H1 (cell line): Measurements from ENCODE around the gene FAM149A. TPM values are rescaled to one million over a fixed set of nuclear protein-coding genes. Genes with fewer than 3 reads are reported as not detected.
A peak's percentile ranks its signal among the peaks of the same experiment; 100 is the strongest.

Experiments
- CTCF ChIA-PET: fragments of 300-600 bp; sonication (Branson Sonifier 250); formaldehyde crosslinking; loops from one replicate; lab custom pipeline; 2021; ENCODE audit not compliant: partially characterized antibody; lab: Charles Lee
- POLR2A ChIA-PET: fragments of 300-600 bp; sonication (Branson Sonifier 250); formaldehyde crosslinking; loops from one replicate; lab custom pipeline; 2021; ENCODE audit warnings: inconsistent platforms; ENCODE audit not compliant: partially characterized antibody; lab: Charles Lee
- DNase-seq, 2 experiments: peaks; one replicate each; pipeline versions ENCODE4 v3.0.0 to v3.0.0-alpha.2; 2010 to 2022; ENCODE audit warnings: low spot score in 2 of 2, low read depth in 1 of 2, mixed read lengths in 1 of 2
- FAIRE-seq: peaks from 2 replicates; lab custom pipeline; 2011; peaks lifted over from hg19 to GRCh38; lab: Jason Lieb, UNC
- H2AFZ ChIP-seq: 2 replicates; pipeline ENCODE4 v1.8.1; 2012; ENCODE audit warnings: low read length, inconsistent platforms
- H2AK5ac ChIP-seq: 2 replicates; pipeline ENCODE4 v1.6.1; 2013; ENCODE audit warnings: low read depth, low read length
- H2BK120ac ChIP-seq: replicated peaks from 2 replicates; pipeline ENCODE3; 2013; ENCODE audit warnings: low read depth, low read length, inconsistent platforms
- H2BK12ac ChIP-seq: 2 replicates; pipeline ENCODE4 v1.6.1; 2013; ENCODE audit warnings: low read depth, low read length
- H2BK15ac ChIP-seq: 2 replicates; pipeline ENCODE4 v1.6.1; 2013; ENCODE audit warnings: low read length
- H2BK20ac ChIP-seq: 2 replicates; pipeline ENCODE4 v1.6.1; 2013; ENCODE audit warnings: low read length
- H2BK5ac ChIP-seq: 2 replicates; pipeline ENCODE4 v1.6.1; 2013; ENCODE audit warnings: low read depth, low read length
- H3K14ac ChIP-seq: 2 replicates; pipeline ENCODE4 v1.6.1; 2013; ENCODE audit warnings: inconsistent platforms; ENCODE audit not compliant: insufficient read length
- H3K18ac ChIP-seq: 2 replicates; pipeline ENCODE4 v1.6.1; 2013; ENCODE audit warnings: low read length; ENCODE audit errors: extremely low read depth
- H3K23ac ChIP-seq: 2 replicates; pipeline ENCODE4 v1.6.1; 2013; ENCODE audit warnings: inconsistent platforms; ENCODE audit not compliant: insufficient read length
- H3K23me2 ChIP-seq: 2 replicates; pipeline ENCODE4 v1.6.1; 2013; ENCODE audit warnings: low read depth, low read length
- H3K27ac ChIP-seq: 2 replicates; pipeline ENCODE4 v1.6.1; 2011; ENCODE audit warnings: low read depth, low read length, inconsistent platforms
- H3K27me3 ChIP-seq, 4 experiments: replicated peaks in 1 of 4; 1 replicate in 1 of 4; 2 replicates in 3 of 4; pipeline versions ENCODE4 v1.6.1 to v1.8.1; 2011 to 2013; ENCODE audit warnings: low read length in 3 of 4, mild to moderate bottlenecking in 3 of 4, inconsistent platforms in 2 of 4, mixed read lengths in 2 of 4, moderate library complexity in 1 of 4; ENCODE audit not compliant: control insufficient read depth in 3 of 4, insufficient read depth in 3 of 4; ENCODE audit errors: extremely low read depth in 1 of 4
- H3K36me3 ChIP-seq, 4 experiments: 2 replicates each; pipeline versions ENCODE4 v1.6.1 to v1.8.1; 2011 to 2013; ENCODE audit warnings: mild to moderate bottlenecking in 4 of 4, low read length in 3 of 4, moderate library complexity in 2 of 4, control low read depth in 1 of 4, inconsistent platforms in 1 of 4; ENCODE audit not compliant: insufficient read depth in 4 of 4, control insufficient read depth in 2 of 4
- H3K4ac ChIP-seq: replicated peaks from 2 replicates; pipeline ENCODE3; 2013; ENCODE audit warnings: low read length, low read depth, mixed read lengths, inconsistent platforms; ENCODE audit not compliant: insufficient read length
- H3K4me1 ChIP-seq, 4 experiments: replicated peaks in 1 of 4; 1 replicate in 1 of 4; 2 replicates in 3 of 4; pipeline versions ENCODE4 v1.6.1 to v1.8.1; 2011 to 2013; ENCODE audit warnings: low read length in 3 of 4, inconsistent platforms in 2 of 4, mixed read lengths in 1 of 4; ENCODE audit not compliant: insufficient read depth in 4 of 4, control insufficient read depth in 3 of 4
- H3K4me2 ChIP-seq, 2 experiments: 2 replicates each; pipeline versions ENCODE4 v1.6.1 to v1.8.1; 2011 to 2013; ENCODE audit warnings: low read depth in 2 of 2, low read length in 2 of 2, control low read depth in 1 of 2, inconsistent platforms in 1 of 2, mild to moderate bottlenecking in 1 of 2; ENCODE audit not compliant: insufficient read depth in 1 of 2
- H3K4me3 ChIP-seq, 4 experiments: fragments of 200-600, 300-600 bp in 1 of 4; sonication (generic), shearing (Covaris generic), sonication (Bioruptor Twin) in 1 of 4; 2 replicates each; pipeline versions ENCODE4 v1.5.1 to v1.8.1; 2011 to 2016; ENCODE audit warnings: low read length in 4 of 4, low read depth in 3 of 4, control low read depth in 2 of 4, inconsistent platforms in 2 of 4, mild to moderate bottlenecking in 2 of 4, mixed read lengths in 1 of 4, moderate library complexity in 1 of 4; ENCODE audit not compliant: insufficient read depth in 2 of 4; ENCODE audit errors: extremely low read depth in 1 of 4
- H3K56ac ChIP-seq: replicated peaks from 2 replicates; pipeline ENCODE3; 2013; ENCODE audit warnings: low read depth, mild to moderate bottlenecking, mixed read lengths, low read length, inconsistent platforms; ENCODE audit not compliant: insufficient read length
- H3K79me1 ChIP-seq: 2 replicates; pipeline ENCODE4 v1.6.1; 2013; ENCODE audit warnings: low read depth, low read length, control low read depth
- H3K79me2 ChIP-seq, 2 experiments: 2 replicates each; pipeline versions ENCODE4 v1.6.1 to v1.8.1; 2012 to 2013; ENCODE audit warnings: low read length in 2 of 2, mild to moderate bottlenecking in 2 of 2, inconsistent platforms in 1 of 2; ENCODE audit not compliant: insufficient read depth in 2 of 2, control insufficient read depth in 1 of 2
- H3K9ac ChIP-seq, 4 experiments: replicated peaks in 1 of 4; 1 replicate in 1 of 4; 2 replicates in 3 of 4; pipeline versions ENCODE4 v1.6.1 to v1.8.1; 2011 to 2013; ENCODE audit warnings: low read depth in 3 of 4, low read length in 3 of 4, control low read depth in 2 of 4, mild to moderate bottlenecking in 2 of 4, moderate library complexity in 2 of 4, inconsistent platforms in 1 of 4; ENCODE audit errors: extremely low read depth in 1 of 4
- H3K9me3 ChIP-seq, 2 experiments: 2 replicates each; pipeline versions ENCODE4 v1.6.1 to v1.8.1; 2012 to 2013; ENCODE audit warnings: mild to moderate bottlenecking in 2 of 2, moderate library complexity in 2 of 2, control low read depth in 1 of 2, inconsistent platforms in 1 of 2, low read depth in 1 of 2, low read length in 1 of 2, mixed read lengths in 1 of 2; ENCODE audit not compliant: insufficient read depth in 2 of 2
- H4K20me1 ChIP-seq, 2 experiments: replicated peaks in 1 of 2; 2 replicates each; pipeline versions ENCODE3 to v1.8.1; 2011 to 2013; ENCODE audit warnings: inconsistent platforms in 2 of 2, low read length in 2 of 2, mild to moderate bottlenecking in 1 of 2; ENCODE audit not compliant: insufficient read depth in 2 of 2, control insufficient read depth in 1 of 2
- H4K5ac ChIP-seq: 2 replicates; pipeline ENCODE4 v1.6.1; 2013; ENCODE audit warnings: low read length, low read depth, mixed read lengths, inconsistent platforms; ENCODE audit not compliant: insufficient read length
- H4K8ac ChIP-seq: 2 replicates; pipeline ENCODE4 v1.8.0; 2013; ENCODE audit warnings: mild to moderate bottlenecking, moderate library complexity, low read length, inconsistent platforms; ENCODE audit not compliant: insufficient read depth; ENCODE audit errors: extremely low read depth
- H4K91ac ChIP-seq: replicated peaks from 2 replicates; pipeline ENCODE3; 2013; ENCODE audit warnings: low read length, mixed read lengths, inconsistent platforms; ENCODE audit not compliant: insufficient read length
- E2F6 ChIP-seq: IDR thresholded peaks from 2 replicates; pipeline ENCODE4 v1.6.1; 2012; ENCODE audit warnings: inconsistent platforms
- HDAC2 ChIP-seq, 2 experiments: fragments of 300-600 bp in 1 of 2; sonication (generic) in 1 of 2; IDR thresholded peaks; 2 replicates each; pipeline ENCODE4 v1.6.1; 2011 to 2012; ENCODE audit warnings: low read depth in 2 of 2, low read length in 2 of 2, mild to moderate bottlenecking in 2 of 2, moderate library complexity in 2 of 2, borderline replicate concordance in 1 of 2, inconsistent platforms in 1 of 2
- WGBS, 2 experiments: shearing (Covaris generic) in 1 of 2; methylation state at CpG; one replicate each; pipeline versions ENCODE4 v1.1.6 to v1.1.7; 2013 to 2015; ENCODE audit warnings: low lambda C conversion rate in 2 of 2, mixed read lengths in 2 of 2, inconsistent platforms in 1 of 2, low coverage in 1 of 2, missing lambda C conversion rate in 1 of 2; ENCODE audit not compliant: insufficient replicate concordance in 2 of 2, insufficient coverage in 1 of 2, insufficient read length in 1 of 2; ENCODE audit errors: extremely low coverage in 1 of 2, missing lambda C conversion rate in 1 of 2; 5-methylcytosine and 5-hydroxymethylcytosine counted together
- polyA plus RNA-seq, 7 experiments: library from polyadenylated mRNA; depleted of rRNA in 3 of 7; stranded (reverse) in 5 of 7; unstranded in 2 of 7; fragments of >200 nt in 5 of 7; fragments of 200-250 nt in 2 of 7; gene quantifications; 1 replicate in 5 of 7; 2 replicates in 1 of 7; 4 replicates in 1 of 7; pipeline versions ENCODE4 v1.2.1 to v1.2.3, GENCODE V29; 2011 to 2013; ENCODE audit warnings: missing spikeins in 2 of 7, mixed read lengths in 2 of 7
- total RNA-seq: library from RNA; stranded (reverse); fragmentation: NEBNext Ultra II Directional; extraction: Animal tissue kit (Norgen Biotek cat#: 25700); gene quantifications from 2 replicates; pipeline ENCODE4 v1.2.1, GENCODE V29; 2021

Gene FAM149A
- total and polyA plus RNA-seq, 2 of the 8 experiments (the other 6 are each of a cell fraction or from before 2014, with no cell fraction given) = 6.1 to 8.5 TPM

- Histone ChIP-seq H2AFZ (no peak overlapping the region), H2BK20ac (no peak overlapping the region), H3K18ac (no peak overlapping the region), H4K91ac (no peak overlapping the region), H3K23me2 (peaks cover 6% of the 10 kb centered on the region), H3K9ac (no peak overlapping the region), H3K36me3 (no peaks in the 10 kb centered on the region), H3K79me2 (no peaks in the 10 kb centered on the region), H3K14ac (no peak overlapping the region), H4K20me1 (peaks cover 0 to 2% of the 10 kb centered on the region in 2 experiments), H3K9me3 (no peaks in the 10 kb centered on the region), H3K4me1 (peaks cover 4 to 16% (median 8%) of the 10 kb centered on the region in 4 experiments; a peak in 5 of 7 replicates), H3K4me2 (peak overlapping the region in 1 of 2 experiments; percentile 75; a peak in 1 of 4 replicates), H3K4ac (no peak overlapping the region), H3K56ac (no peak overlapping the region), H2AK5ac (no peak overlapping the region), H4K5ac (no peak overlapping the region), H3K23ac (no peak overlapping the region), H4K8ac (no peak overlapping the region), H2BK15ac (no peak overlapping the region), H3K4me3 (no peak overlapping the region), H2BK12ac (no peak overlapping the region), H3K79me1 (no peaks in the 10 kb centered on the region), H2BK120ac (no peak overlapping the region), H2BK5ac (no peak overlapping the region), H3K27ac (no peak overlapping the region), H3K27me3 (peaks cover 1 to 28% (median 22%) of the 10 kb centered on the region in 4 experiments)
- POLR2A ChIA-PET = interaction anchor here (1.1 to 1.9 kb wide), 3 partner anchors 9 to 95 kb away, joined by 5 read pairs; no protein-coding TSS in a partner anchor
- DNase-seq = no peak
- TF ChIP-seq E2F6 (peak; percentile 26; the same call in 1 of the 2 replicates), HDAC2 (IDR thresholded peaks at IDR 0.05; ENCODE audit: borderline replicate concordance in 1 of 2, low read depth in 2 of 2, low read length in 2 of 2) (no peak)
- CTCF ChIA-PET = interaction anchor here (0.9 to 2.1 kb wide), 8 partner anchors 9 to 95 kb away, joined by 3 to 7 read pairs (median 4); partner anchors contain the start of genes CYP4V2 and TLR3
- no peak for FAIRE-seq
- WGBS, 2 experiments = 55% methylated on average over 9 of the region's 9 CpGs; no CpG with 5 or more reads in 1 of the 2 experiments
Measured at GRCh38 chr4:186146458-186146857, 42.0 kb downstream of the FAM149A start.
